HUES64 (cell line): Measurements from ENCODE around the gene PSKH1.

Experiments
- H3K27ac ChIP-seq: 2 replicates; pipeline ENCODE4 v1.7.0; 2013; ENCODE audit warnings: low read depth, low read length, inconsistent platforms
- H3K27me3 ChIP-seq: 2 replicates; pipeline ENCODE4 v1.6.1; 2013; ENCODE audit warnings: mild to moderate bottlenecking, low read length; ENCODE audit not compliant: insufficient read depth
- H3K36me3 ChIP-seq: 2 replicates; pipeline ENCODE4 v1.6.1; 2013; ENCODE audit warnings: mild to moderate bottlenecking, low read length; ENCODE audit not compliant: insufficient read depth
- H3K4me1 ChIP-seq: 2 replicates; pipeline ENCODE4 v1.6.1; 2013; ENCODE audit warnings: mild to moderate bottlenecking, low read length, moderate library complexity; ENCODE audit not compliant: insufficient read depth
- H3K4me3 ChIP-seq: 2 replicates; pipeline ENCODE4 v1.5.1; 2013; ENCODE audit warnings: mild to moderate bottlenecking, low read length, moderate library complexity
- H3K9ac ChIP-seq: 2 replicates; pipeline ENCODE4 v1.6.1; 2013; ENCODE audit warnings: mild to moderate bottlenecking, low read depth, low read length
- H3K9me3 ChIP-seq: 2 replicates; pipeline ENCODE4 v1.6.1; 2013; ENCODE audit warnings: low read depth, low read length; ENCODE audit not compliant: insufficient read depth
- WGBS: fragments of 150-250, 120-280 bp; methylation state at CpG from one replicate; pipeline ENCODE4 v1.1.7; 2013; ENCODE audit warnings: missing lambda C conversion rate; 5-methylcytosine and 5-hydroxymethylcytosine counted together

PSKH1 gene

GRCh38 chr16:67953641-67954375, 60.8 kb downstream of the PSKH1 start:
- H3K27ac ChIP-seq, result no peak overlapping the region
- no peak overlapping the region for H3K9ac ChIP-seq
- peaks cover 72% of the 10 kb centered on the region for H3K36me3 ChIP-seq
- no peaks in the 10 kb centered on the region for H3K27me3 ChIP-seq
- WGBS, result 97% methylated on average over 7 of the region's 8 CpGs
- no peak overlapping the region for H3K4me3 ChIP-seq
- H3K9me3 ChIP-seq, result no peaks in the 10 kb centered on the region
- H3K4me1 ChIP-seq, result no peaks in the 10 kb centered on the region

- Histone ChIP-seq H3K27ac (no peak overlapping the region), H3K9ac (no peak overlapping the region), H3K9me3 (no peaks in the 10 kb centered on the region), H3K36me3 (peaks cover 72% of the 10 kb centered on the region), H3K27me3 (no peaks in the 10 kb centered on the region), H3K4me3 (no peak overlapping the region), H3K4me1 (no peaks in the 10 kb centered on the region)
- WGBS, result 96% methylated on average over 10 of the region's 10 CpGs
Measured at GRCh38 chr16:67954421-67955196, 61.6 kb downstream of the PSKH1 start.

GRCh38 chr16:67957622-67958021, 64.6 kb downstream of the PSKH1 start:
- Histone ChIP-seq H3K4me1 (no peaks in the 10 kb centered on the region), H3K9ac (no peak overlapping the region), H3K4me3 (no peak overlapping the region), H3K36me3 (peaks cover 75% of the 10 kb centered on the region), H3K27ac (no peak overlapping the region), H3K27me3 (no peaks in the 10 kb centered on the region), H3K9me3 (no peaks in the 10 kb centered on the region)
- 93% methylated on average over 9 of the region's 9 CpGs for WGBS

- no peaks in the 10 kb centered on the region for H3K9me3 ChIP-seq
- H3K9ac ChIP-seq, result no peak overlapping the region
- no peak overlapping the region for H3K4me3 ChIP-seq
- peaks cover 2% of the 10 kb centered on the region; the same call in 1 of the 2 replicates for H3K4me1 ChIP-seq
- 90% methylated on average over 11 of the region's 11 CpGs for WGBS
- no peak overlapping the region for H3K27ac ChIP-seq
- H3K36me3 ChIP-seq, result peaks cover 68% of the 10 kb centered on the region
- no peaks in the 10 kb centered on the region for H3K27me3 ChIP-seq
Measured at GRCh38 chr16:67959536-67960329, 66.7 kb downstream of the PSKH1 start.

GRCh38 chr16:67961551-67961957, 68.5 kb downstream of the PSKH1 start:
- no peaks in the 10 kb centered on the region for H3K9me3 ChIP-seq
- H3K27ac ChIP-seq, result no peak overlapping the region
- H3K4me3 ChIP-seq, result no peak overlapping the region
- no peak overlapping the region for H3K9ac ChIP-seq
- H3K36me3 ChIP-seq, result peaks cover 61% of the 10 kb centered on the region
- H3K27me3 ChIP-seq, result no peaks in the 10 kb centered on the region
- H3K4me1 ChIP-seq, result peaks cover 12% of the 10 kb centered on the region; the same call in 1 of the 2 replicates
- 96% methylated on average over 13 of the region's 13 CpGs for WGBS

GRCh38 chr16:67962135-67962534, 69.1 kb downstream of the PSKH1 start:
- H3K27ac ChIP-seq, result no peak overlapping the region
- no peak overlapping the region for H3K9ac ChIP-seq
- H3K4me3 ChIP-seq, result no peak overlapping the region
- H3K4me1 ChIP-seq, result peaks cover 18% of the 10 kb centered on the region; the same call in 1 of the 2 replicates
- H3K27me3 ChIP-seq, result no peaks in the 10 kb centered on the region
- WGBS, result 96% methylated on average over 8 of the region's 8 CpGs
- H3K9me3 ChIP-seq, result no peaks in the 10 kb centered on the region
- peaks cover 61% of the 10 kb centered on the region for H3K36me3 ChIP-seq

- no peaks in the 10 kb centered on the region for H3K27me3 ChIP-seq
- H3K4me1 ChIP-seq, result peaks cover 20% of the 10 kb centered on the region; the same call in 1 of the 2 replicates
- H3K4me3 ChIP-seq, result no peak overlapping the region
- no peaks in the 10 kb centered on the region for H3K9me3 ChIP-seq
- no peak overlapping the region for H3K9ac ChIP-seq
- WGBS, result 94% methylated on average over 2 of the region's 2 CpGs
- H3K36me3 ChIP-seq, result peaks cover 51% of the 10 kb centered on the region
- H3K27ac ChIP-seq, result no peak overlapping the region
Measured at GRCh38 chr16:67963292-67963661, 70.2 kb downstream of the PSKH1 start.

- H3K4me1 ChIP-seq, result peaks cover 20% of the 10 kb centered on the region; the same call in 1 of the 2 replicates
- H3K9me3 ChIP-seq, result no peaks in the 10 kb centered on the region
- no peaks in the 10 kb centered on the region for H3K27me3 ChIP-seq
- H3K36me3 ChIP-seq, result peaks cover 46% of the 10 kb centered on the region
- WGBS, result 87% methylated on average over 32 of the region's 32 CpGs
- peak overlapping the region; percentile 40; the same call in 1 of the 2 replicates for H3K4me3 ChIP-seq
- no peak overlapping the region for H3K27ac ChIP-seq
- peak overlapping the region; percentile 41; the same call in 1 of the 2 replicates for H3K9ac ChIP-seq
Measured at GRCh38 chr16:67963662-67964321, 70.7 kb downstream of the PSKH1 start.

- H3K27ac ChIP-seq, result no peak overlapping the region
- 0 out of 2 replicates have a peak overlapping the region, but pooled peaks have one; percentile 40 for H3K4me3 ChIP-seq
- H3K4me1 ChIP-seq, result peaks cover 20% of the 10 kb centered on the region; the same call in 1 of the 2 replicates
- H3K9ac ChIP-seq, result no peak overlapping the region
- no peaks in the 10 kb centered on the region for H3K9me3 ChIP-seq
- H3K36me3 ChIP-seq, result peaks cover 38% of the 10 kb centered on the region
- WGBS, result 95% methylated on average over 6 of the region's 6 CpGs
- no peaks in the 10 kb centered on the region for H3K27me3 ChIP-seq
Measured at GRCh38 chr16:67964477-67965131, 71.5 kb downstream of the PSKH1 start.
